ENCODE results near the gene ATP13A3.

Gene ATP13A3

DNA sequence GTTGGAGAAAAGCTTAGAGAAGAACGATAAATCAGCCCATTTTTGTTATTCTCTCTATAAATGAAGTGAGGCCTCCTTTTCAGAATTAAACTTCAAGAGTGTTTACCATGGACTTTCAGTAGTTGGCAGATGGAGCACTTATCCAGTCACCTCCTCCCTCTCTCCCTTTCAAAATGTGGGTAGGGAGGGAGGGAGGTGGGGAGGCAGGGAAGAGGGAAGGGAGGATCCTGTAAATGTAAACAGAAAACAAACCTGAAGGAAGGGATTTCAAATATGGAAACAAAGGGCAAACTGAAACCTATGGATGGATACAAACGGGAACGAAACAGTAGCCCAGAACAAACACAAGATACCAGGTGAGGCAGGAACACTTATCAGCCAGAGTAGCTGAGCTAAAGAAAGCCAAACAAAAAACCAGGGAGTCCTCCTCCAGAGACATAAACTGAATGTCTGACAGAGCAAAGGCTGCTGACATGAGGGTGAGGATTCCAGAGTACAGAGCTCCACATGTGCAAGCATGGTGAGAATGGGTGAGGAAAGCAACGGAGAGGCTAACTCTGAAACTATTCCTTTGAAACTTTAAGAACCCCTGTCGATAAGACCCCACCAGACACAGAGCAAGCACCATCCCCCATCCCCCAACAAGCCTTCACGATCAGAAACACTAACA is 46.8 kb downstream of the ATP13A3 start:
- DNase-seq, result no peak

DNA sequence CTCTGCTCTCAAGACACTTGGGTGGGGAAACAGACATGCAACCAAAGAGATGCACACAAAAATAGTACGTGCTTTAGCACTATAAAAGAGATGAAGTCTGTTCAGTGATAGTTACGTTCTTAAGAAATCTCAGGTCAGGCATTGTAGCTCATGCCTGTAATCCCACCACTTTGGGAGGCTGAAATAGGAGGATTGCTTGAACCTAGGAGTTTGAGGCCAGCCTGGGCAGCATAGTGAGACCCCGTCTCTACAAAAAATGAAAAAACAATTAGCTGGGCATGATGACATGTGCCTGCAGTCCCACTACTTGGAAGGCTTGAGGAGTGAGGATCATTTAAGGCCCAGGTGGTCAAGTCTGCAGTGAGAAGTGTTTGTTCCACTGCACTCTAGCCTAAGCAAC is 52.3 kb downstream of the ATP13A3 start:
- DNase-seq, result no peak

DNA sequence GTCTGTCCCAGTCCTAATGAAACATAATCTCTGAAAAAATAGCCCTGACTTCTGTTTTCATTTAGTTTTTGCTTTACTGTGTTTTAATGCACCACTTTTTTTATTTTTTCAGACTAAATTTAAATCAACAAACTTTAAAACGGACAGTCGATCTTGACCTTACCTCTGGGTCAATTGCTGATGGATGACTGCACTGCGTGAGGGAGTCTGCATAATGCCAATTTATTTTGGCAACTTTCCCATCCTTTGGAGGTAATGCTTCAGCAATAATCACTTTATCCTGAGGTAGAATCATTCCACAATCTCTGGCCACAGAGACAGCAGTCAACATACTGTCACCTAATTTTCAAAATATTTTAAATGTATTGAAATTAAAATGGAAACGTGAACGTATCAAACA is 55.2 kb downstream of the ATP13A3 start:
- DNase-seq, result no peak

DNA sequence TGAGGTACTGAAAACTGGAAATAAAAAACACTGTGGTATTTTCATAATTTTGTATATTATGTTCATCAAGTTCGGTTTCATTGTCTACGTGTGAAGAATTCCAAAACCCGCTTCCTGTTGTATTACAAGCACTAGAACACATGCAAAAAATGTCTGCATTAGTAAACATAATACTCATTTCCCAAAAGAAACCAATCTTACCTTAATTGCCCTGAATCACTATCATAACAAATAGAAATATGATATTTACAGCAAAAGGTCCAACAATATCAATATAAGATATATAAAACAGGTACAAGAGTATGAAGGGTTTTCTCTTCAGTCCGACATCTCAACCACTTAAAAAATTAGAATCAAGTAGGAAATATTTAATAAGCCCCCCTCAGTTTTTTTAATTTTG is 61.4 kb downstream of the ATP13A3 start:
- no peak for DNase-seq

DNA sequence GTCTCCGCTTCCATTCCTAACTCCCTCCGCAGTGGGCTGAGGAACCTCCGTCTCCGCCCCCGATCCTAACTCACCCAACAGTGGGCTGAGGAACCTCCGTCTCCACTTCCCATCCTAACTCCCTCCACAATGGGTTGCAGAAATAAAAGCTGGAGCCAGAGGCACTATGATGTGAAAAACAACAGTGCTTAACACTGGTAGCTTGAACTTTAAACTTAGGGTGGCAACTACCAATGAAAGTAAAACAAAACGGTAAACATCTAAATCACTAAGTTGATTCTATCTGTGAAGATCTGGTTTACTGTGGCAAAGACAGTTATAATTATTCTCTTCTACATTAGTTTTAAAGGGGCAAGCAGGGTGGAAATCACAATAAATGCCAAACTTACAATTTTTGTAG is 61.8 kb downstream of the ATP13A3 start:
- no peak for DNase-seq

DNA sequence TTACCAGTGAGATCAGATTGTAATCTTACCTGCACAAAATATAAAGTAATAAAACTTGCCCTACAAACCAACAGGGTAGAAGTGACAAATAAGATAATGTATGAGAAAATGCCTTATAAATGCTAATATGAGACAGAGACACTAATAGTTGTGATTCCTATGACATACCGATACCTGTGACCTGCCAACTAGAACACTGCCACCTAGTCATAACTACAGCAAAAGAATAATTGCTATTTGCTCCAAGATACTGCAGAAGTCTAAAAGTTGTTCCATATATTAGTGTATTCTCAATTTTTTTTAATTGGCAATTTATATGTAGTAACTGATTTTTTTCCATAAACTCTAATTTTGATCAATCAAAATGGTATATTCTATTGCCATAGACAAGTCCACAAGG is 62.4 kb downstream of the ATP13A3 start:
- no peak for DNase-seq

DNA sequence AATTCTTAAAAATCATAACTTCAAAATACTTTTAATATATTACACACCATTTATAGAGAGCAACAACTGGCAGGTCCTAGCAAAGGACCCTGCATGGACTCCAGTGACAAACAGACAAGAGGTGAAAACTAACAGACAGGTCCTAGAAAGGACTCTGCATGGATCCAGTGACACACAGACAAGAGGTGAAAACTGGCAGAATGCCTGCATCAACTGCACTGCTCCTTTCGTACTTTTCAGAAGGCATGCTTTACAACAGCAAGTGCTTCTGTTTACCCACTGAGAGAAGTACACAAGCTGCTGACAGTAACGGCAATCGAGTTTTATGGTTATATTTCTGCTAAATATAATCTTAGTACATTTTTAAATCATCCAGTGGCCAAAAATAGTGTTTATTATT is 63.5 kb downstream of the ATP13A3 start:
- DNase-seq, result no peak

DNA sequence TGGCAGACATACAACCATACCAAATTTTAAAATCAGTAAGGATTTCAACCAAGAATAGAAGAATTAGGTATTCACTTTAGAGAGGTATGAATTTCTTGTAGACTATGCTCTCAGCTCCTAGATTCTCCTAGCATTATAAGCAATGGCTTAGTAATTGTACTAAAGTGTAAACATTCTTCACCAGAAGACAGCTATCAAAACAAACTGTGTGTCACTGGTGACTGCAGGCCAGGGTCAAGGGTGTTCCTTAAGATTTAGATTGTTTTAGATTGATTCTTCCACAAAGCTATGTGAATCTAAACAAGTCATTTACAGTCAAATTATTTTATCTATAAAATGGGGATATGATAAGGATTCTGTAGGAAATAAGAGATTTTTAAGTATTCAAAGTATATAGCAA is 64.6 kb downstream of the ATP13A3 start:
- DNase-seq, result no peak

DNA sequence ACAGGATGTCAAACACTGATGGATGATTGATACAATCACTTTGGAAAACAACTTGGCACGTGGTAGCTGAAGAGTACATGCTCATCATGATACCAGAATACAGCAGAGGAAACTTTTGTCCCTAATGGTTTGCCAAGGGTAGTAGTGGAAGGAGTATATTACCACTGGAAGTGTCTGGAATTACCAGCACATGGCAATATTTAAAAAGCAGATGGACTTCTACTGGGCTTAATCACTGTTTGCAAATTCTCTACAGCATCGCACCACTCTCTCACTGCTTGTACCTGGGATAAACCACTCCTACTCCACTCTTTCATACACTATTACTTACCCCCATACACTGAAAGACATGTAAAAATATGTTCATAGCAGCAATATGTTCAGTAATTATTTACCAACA is 68.1 kb downstream of the ATP13A3 start:
- no peak for DNase-seq

DNA sequence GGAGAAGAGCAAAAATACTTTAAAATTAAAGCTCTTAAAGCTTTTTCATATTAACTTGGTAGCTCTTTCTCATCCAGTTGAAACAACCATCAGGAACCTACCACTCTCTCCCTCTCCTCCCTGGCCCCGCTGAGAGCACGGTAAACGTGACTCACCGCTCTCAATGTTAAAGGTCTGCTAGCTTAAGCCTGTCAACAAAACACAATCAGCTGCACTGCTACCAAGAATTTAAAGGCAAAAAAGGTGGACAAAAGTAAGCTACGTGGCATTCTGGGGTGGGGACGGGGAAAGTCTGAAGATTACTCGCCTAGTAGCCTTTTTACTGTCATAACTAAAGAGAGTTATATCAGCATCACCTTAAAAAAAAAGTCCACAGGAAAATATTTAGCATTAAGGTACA is 79.4 kb downstream of the ATP13A3 start:
- DNase-seq, result no peak

DNA sequence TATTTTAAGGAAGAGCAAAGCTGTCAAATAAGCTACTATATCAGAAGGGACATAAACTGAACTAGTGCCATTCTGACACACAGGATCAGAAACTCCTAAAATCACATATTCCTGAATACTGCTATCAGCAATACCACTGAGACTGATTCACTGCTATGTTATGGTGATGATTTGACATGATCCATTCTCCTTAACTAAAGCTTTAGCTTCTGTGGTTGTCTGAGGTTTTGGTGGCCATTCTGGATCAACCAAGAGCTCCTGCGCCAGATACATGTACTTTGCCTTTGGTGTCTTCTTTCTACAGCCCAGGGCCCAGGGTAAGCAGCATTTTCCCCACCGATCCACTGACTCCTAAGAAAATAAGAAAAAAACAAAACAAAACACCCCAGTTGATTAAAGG is 81.0 kb downstream of the ATP13A3 start:
- no peak for DNase-seq

DNA sequence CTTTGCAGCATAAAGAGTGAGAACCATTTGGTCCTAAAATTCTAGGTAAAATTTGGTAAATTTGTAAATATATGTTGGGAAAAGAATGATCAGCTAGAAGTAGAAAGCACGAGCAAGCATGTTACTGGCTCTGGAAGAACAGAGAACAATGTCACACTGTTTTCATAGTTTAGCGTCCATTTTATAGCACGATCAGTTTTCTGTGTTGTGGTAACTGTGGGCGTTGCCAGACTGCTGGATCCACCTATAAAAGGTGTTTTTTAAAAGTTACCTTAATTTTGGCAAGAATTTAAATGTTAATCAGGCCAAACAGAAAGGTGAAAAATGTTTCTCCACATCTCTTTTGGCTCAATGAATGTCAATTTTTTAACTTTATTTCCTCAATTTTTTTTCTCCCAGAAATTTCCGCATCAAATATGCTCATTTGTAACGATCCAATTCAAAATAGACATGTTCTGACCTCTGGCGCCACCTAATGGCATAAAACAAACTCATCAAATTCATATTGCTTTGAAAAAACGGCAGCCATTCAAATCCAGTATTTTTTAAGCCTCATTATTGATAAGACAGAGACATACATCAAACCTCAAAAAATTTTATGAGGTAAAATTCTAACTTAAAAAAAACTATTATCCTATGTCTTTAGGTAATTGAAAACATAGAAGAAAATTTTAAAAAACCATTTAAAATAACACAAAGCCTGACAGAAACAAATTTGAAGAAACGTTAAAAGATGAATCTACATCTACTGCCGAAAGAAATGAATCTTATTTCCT is 82.2 kb downstream of the ATP13A3 start:
- DNase-seq, result peak in 5 of 6 experiments; percentile 30 to 75 (median 65)

DNA sequence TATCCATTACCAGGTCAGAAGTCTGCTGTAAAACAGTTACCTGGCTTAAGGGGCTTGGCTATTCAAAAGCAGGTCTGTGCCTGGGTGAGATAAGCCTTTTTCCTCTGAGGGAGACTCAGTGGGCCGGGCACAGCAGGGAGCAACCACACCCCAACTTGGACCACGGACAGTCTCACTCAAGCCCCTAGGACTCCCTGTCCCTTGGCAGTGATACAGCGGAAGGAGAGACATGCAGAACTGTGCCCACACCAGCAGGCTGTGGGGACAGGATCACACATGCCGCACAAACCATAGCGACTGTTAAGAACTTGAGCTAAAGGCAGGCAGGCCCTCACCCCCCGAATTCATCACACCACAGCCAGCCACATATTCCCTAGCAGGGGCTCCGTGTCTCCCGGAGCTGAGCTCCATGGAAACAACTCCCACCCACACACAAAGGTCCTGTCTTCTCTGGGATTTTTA is 84.9 kb downstream of the ATP13A3 start:
- no peak for DNase-seq

DNA sequence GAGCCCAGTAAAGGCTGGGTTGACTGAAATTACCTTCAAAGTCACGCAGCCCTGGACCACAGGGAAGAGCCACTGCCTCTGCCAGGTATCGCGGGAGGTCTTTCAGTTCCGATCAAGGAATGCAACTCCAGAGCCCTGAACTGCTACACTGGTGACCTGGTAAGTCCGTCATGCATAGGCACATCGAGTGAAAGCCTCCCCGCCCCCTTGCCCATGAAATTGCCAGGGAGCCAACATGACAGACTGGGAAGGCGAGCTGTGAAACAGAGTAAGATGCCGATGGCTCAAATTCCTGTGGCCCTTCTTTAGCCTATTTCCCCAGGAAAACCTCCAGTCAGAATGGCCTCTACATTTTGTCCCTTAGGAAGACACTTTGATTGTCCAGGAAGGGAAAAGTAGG is 85.5 kb downstream of the ATP13A3 start:
- DNase-seq, result no peak

DNA sequence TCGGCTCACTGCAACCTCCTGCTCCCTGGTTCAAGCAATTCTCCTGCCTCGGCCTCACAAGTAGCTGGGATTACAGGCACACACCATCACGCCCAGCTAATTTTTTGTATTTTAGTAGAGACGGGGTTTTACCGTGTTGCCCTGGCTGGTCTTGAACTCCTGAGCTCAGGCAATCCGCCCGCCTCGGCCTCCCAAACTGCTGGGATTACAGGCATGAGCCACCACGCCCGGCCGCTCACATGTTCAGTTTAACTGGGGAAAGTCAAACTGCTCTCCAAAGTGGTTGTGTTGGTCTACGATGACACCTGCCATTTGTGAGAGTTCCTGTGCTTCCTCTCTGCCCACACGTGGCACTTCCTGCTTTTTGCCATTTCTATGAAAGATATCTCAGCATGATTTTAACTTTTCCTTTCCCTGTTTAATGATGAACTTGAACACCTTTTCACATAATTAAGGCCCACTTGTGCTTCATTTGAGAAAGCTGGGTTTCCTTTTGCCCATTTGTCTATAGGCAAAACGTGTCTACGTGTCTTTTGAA is 86.9 kb downstream of the ATP13A3 start:
- DNase-seq, result no peak

DNA sequence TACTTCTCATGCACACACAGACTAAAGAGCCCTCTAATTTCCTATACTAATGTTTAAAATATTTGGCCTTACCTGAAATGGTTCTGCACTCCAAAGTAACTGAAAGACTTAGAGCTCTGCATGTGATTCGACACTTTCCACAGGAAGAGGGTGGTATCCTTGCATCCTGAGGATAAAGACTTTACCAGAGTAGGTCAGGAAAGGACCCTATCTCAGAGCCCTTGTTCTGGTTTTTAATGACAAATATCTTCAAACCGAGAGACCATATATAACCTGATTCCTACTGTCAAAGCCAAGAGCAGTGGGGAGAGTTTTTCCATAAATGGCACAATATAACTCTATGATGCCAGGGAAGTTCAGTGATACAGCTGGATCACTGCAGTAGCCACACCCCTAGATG is 87.6 kb downstream of the ATP13A3 start, which contains the start of gene GP5:
TSS of gene GP5 (minus strand) at position 101 of the 400 bp plus-strand sequence. CDS start 984 bp downstream, outside the sequence.
- no peak for DNase-seq

DNA sequence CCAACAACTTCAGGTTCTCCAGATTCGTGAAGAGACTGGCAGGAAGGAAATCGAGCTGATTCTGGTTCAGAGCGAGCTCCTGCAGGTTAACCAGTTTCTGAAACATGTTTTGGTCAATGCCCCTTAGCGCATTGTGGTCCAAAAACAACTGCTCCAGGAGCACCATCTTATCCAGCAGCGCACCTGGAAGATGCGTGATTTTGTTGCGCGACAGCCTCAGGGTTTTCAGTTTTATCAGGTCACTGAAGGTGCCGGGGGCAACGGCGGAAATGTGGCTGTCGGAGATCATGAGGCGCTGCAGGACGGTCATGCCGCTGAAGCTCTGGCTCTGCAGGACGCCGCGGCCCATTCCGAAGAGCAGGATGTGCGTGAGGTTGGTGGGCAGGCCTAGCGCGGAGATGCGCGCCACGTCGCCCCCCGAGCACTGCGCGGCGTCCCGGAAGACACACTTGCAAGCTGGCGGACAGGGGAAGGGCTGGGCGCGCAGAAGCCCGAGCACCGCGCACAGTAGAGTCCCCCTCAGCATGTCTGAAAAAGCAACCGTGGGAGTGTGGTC is 89.0 kb downstream of the ATP13A3 start:
- peak in 5 of 6 experiments; percentile 9 to 58 (median 18) for DNase-seq

DNA sequence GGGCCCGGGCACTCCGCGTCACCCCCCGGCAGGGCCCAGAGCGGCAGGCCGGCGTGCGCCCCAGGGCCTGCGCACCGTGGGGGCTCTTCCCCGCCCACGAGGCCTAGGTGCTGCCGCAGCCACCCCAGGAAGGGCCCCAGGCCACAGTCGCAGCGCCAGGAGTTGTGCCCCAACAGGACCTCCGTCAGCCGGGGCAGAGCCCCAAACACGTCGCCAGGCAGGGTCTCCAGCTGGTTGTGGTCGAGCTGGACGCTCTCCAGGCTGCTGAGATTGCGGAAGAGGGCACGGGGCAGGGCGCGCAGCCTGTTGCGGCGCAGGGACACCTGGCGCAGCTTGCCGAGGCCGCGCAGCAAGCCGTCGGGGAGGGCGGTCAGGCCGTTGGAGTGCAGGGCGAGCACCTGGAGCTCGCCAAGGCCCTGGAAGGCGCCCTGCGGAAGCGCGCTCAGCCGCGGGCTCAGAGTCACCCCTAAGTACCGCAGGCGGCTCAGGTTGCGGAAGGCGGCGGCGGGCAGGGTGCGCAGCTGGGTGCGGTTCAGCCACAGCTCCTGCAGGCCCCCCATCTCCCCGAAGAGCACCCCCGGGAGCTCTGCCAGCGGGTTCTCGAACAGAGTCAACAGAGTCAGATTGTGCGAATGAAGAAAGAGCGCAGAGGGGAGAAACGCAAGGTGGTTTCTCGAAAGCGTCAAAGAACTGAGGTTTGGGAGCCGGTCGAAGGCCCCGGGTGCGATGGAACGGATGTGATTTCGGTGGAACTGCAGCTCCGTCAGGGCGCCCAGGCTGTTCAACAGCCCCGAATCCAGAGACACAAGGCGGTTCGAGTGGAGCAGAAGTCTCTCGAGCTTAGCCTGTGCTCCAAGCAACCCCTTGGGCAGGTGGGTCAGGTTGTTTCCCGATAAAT is 89.7 kb downstream of the ATP13A3 start:
- peak; percentile 28 to 82 (median 62) for DNase-seq

DNA sequence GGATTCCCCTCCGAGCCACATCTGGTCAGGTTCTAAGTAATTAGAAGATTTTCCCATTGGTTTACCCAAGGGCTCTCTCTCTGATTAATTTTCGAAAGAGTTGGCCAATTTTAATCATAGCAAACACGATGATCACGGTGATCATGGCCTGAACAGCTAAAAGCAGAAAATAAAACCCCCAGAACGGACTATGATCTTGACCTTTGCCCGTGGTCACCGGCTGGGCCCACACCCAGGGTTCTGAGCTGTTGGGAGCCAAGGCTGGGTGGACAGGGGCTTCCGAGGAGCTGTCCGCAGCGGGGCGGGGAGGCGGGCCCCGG is 90.3 kb downstream of the ATP13A3 start:
- no peak for DNase-seq

DNA sequence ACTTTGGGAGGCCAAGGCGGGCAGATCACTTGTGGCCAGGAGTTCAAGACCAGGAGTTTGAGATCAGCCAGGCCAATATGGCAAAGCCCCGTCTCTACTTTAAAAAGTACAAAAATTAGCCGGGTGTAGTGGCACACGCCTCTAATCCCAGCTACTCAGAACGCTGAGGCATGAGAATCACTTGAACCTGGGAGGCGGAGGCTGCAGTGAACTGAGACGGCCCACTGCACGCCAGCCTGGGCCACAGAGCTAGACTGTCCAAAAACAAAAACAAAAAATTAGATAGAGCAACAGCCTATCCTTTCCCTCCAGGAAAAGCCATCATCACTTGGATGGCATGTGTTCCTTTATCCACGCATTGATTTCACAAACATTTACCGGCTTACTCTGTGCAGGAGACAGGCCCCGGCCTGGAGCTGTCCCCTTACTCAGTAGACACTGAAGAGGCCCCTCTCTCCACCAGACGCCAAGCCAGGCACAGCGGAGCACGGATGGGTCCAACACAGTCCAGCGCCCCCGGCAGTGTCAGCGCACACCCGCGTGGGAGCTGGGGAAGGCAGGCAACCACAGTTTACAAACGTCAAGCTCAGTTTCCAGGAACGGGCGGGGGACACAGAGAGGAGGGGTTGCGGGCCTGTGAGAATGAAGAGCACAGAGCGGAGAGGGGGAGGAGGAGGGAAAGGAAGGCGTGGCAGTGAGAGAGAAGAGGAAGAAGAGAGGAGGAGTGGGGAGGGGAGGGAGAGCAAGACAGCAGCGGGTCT is 90.8 kb downstream of the ATP13A3 start:
- peak; percentile 52 to 82 (median 64) for DNase-seq

DNA sequence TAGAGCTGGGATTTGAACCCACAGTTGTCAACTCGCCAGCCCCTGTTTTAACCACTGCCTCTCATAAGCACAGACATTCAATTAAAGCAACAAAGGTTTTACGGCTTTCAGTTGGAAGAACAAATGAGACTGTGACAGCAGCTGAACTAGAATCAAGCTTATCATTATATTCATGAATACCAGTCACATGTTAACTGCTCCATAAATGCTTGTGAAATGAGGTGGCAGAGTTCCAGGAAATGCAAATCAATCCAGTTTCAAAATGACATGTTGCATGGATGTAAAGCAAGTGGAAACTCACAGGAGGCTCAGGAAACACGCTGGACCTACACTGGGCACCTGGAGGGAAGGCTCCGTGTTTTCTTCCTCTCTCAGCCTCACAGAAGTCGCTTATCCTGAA is 91.6 kb downstream of the ATP13A3 start:
- DNase-seq, result no peak

DNA sequence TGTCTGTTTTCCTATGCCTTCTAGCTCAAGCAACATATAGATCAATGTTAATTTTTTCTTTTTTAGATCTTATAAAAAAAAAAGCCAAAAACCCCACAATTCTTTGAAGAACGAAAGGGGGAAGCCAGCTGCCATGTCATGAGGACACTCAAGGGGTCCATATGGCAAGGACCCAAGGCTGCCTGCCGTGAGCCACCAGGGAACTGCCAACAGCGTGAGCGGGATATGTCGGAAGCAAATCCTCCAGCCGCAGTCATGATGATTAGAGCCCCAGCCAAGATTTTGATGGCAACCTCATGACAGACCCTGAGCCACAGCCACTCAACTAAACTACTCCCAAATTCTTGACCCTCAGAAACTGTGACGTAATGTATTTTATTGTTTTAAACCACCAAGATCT is 94.2 kb downstream of the ATP13A3 start:
- DNase-seq, result no peak

Data from stimulated activated naive CD4-positive, alpha-beta T cell (primary cell).